GM19351 (cell line): ENCODE measurements around the gene GOLGA6L9.
"Not testable (repeated sequence)": the region's sequence is repeated elsewhere in the genome, so short reads cannot be mapped to it uniquely, and the experiment has no call there.

ENCODE experiments used
- ATAC-seq: cut with Tn5 transposase; IDR thresholded peaks from one replicate; pipeline ENCODE4 v1.9.1; 2021; ENCODE audit warnings: mild to moderate bottlenecking, moderate library complexity; ENCODE audit not compliant: unreplicated experiment

The GOLGA6L9 gene

GRCh38 chr15:82429693-82430092 is at the start of gene GOLGA6L9:
GOLGA6L9 (plus strand) TSS chr15:82429816; CDS start chr15:82430080, 264 bp downstream.
- not testable (repeated sequence) for ATAC-seq

- not testable (repeated sequence) for ATAC-seq
Observed at GRCh38 chr15:82381330-82381955, 48.2 kb upstream of the GOLGA6L9 start.

GRCh38 chr15:82387209-82387608 is 42.4 kb upstream of the GOLGA6L9 start:
- not testable (repeated sequence) for ATAC-seq

- not testable (repeated sequence) for ATAC-seq
Observed at GRCh38 chr15:82390152-82390551, 39.5 kb upstream of the GOLGA6L9 start.

GRCh38 chr15:82392077-82392476 is 37.5 kb upstream of the GOLGA6L9 start:
- ATAC-seq, result not testable (repeated sequence)

- ATAC-seq, result no peak
Observed at GRCh38 chr15:82393671-82394070, 35.9 kb upstream of the GOLGA6L9 start.

- not testable (repeated sequence) for ATAC-seq
Observed at GRCh38 chr15:82395788-82396187, 33.8 kb upstream of the GOLGA6L9 start.

- no peak for ATAC-seq
Observed at GRCh38 chr15:82397817-82398216, 31.8 kb upstream of the GOLGA6L9 start.

GRCh38 chr15:82398785-82399184 is 30.8 kb upstream of the GOLGA6L9 start:
- ATAC-seq, result no peak

GRCh38 chr15:82399366-82400103 is 30.1 kb upstream of the GOLGA6L9 start:
- peak; percentile 74 for ATAC-seq

- not testable (repeated sequence) for ATAC-seq
Observed at GRCh38 chr15:82401918-82402317, 27.7 kb upstream of the GOLGA6L9 start.

- not testable (repeated sequence) for ATAC-seq
Observed at GRCh38 chr15:82402341-82402740, 27.3 kb upstream of the GOLGA6L9 start.

GRCh38 chr15:82406211-82406610 is 23.4 kb upstream of the GOLGA6L9 start:
- not testable (repeated sequence) for ATAC-seq

GRCh38 chr15:82410306-82410705 is 19.3 kb upstream of the GOLGA6L9 start:
- not testable (repeated sequence) for ATAC-seq

- ATAC-seq, result not testable (repeated sequence)
Observed at GRCh38 chr15:82411595-82411994, 18.0 kb upstream of the GOLGA6L9 start.

GRCh38 chr15:82414525-82415191 is 15.0 kb upstream of the GOLGA6L9 start:
- ATAC-seq, result not testable (repeated sequence)

GRCh38 chr15:82420516-82420915 is 9.1 kb upstream of the GOLGA6L9 start:
- ATAC-seq, result not testable (repeated sequence)

GRCh38 chr15:82420966-82421365 is 8.7 kb upstream of the GOLGA6L9 start:
- ATAC-seq, result not testable (repeated sequence)

GRCh38 chr15:82427117-82427516 is 2.5 kb upstream of the GOLGA6L9 start:
- not testable (repeated sequence) for ATAC-seq

- ATAC-seq, result not testable (repeated sequence)
Observed at GRCh38 chr15:82445420-82445819, 15.8 kb downstream of the GOLGA6L9 start.

GRCh38 chr15:82457336-82457735 is 27.7 kb downstream of the GOLGA6L9 start:
- ATAC-seq, result not testable (repeated sequence)
